ENCODE data around the gene LILRA2.
A peak's percentile ranks its signal among the peaks of the same experiment; 100 is the strongest.

The LILRA2 gene

GRCh38 chr19:54573330-54573872 lies at the start of gene LILRA2:
Gene LILRA2 (plus strand): TSS chr19:54573790. CDS start chr19:54573879, 89 bp downstream.
- in situ Hi-C loops (cut with MboI; ENCODE audit: low pct_unique_long_range_greater_than_20kb, low sequenced_read_pairs, unreplicated experiment): no loop called here
- peak; percentile 69 for DNase-seq (ENCODE audit: low spot score)
- no peak for TF ChIP-seq CTCF (IDR thresholded peaks at IDR 0.05; ENCODE audit: extremely low read depth, insufficient read depth, missing control alignments)

- no peak for DNase-seq (ENCODE audit: low spot score)
- TF ChIP-seq CTCF (IDR thresholded peaks at IDR 0.05; ENCODE audit: extremely low read depth, insufficient read depth, missing control alignments): no peak
- in situ Hi-C loops (cut with MboI; ENCODE audit: low pct_unique_long_range_greater_than_20kb, low sequenced_read_pairs, unreplicated experiment): no loop called here
These were observed 48.0 kb upstream of the LILRA2 start for GRCh38 chr19:54525636-54526035.

- no peak for TF ChIP-seq CTCF (IDR thresholded peaks at IDR 0.05; ENCODE audit: extremely low read depth, insufficient read depth, missing control alignments)
- in situ Hi-C loops (cut with MboI; ENCODE audit: low pct_unique_long_range_greater_than_20kb, low sequenced_read_pairs, unreplicated experiment): no loop called here
- no peak for DNase-seq (ENCODE audit: low spot score)
These were observed 46.6 kb upstream of the LILRA2 start for GRCh38 chr19:54526972-54527371.

- no peak for DNase-seq (ENCODE audit: low spot score)
- in situ Hi-C loops (cut with MboI; ENCODE audit: low pct_unique_long_range_greater_than_20kb, low sequenced_read_pairs, unreplicated experiment): no loop called here
- TF ChIP-seq CTCF (IDR thresholded peaks at IDR 0.05; ENCODE audit: extremely low read depth, insufficient read depth, missing control alignments): no peak
These were observed 42.7 kb upstream of the LILRA2 start for GRCh38 chr19:54530866-54531265.

GRCh38 chr19:54532528-54532927 lies 41.1 kb upstream of the LILRA2 start:
- peak; percentile 40 for DNase-seq (ENCODE audit: low spot score)
- in situ Hi-C loops (cut with MboI; ENCODE audit: low pct_unique_long_range_greater_than_20kb, low sequenced_read_pairs, unreplicated experiment): no loop called here
- no peak for TF ChIP-seq CTCF (IDR thresholded peaks at IDR 0.05; ENCODE audit: extremely low read depth, insufficient read depth, missing control alignments)

GRCh38 chr19:54533476-54533875 lies 40.1 kb upstream of the LILRA2 start:
- no peak for TF ChIP-seq CTCF (IDR thresholded peaks at IDR 0.05; ENCODE audit: extremely low read depth, insufficient read depth, missing control alignments)
- in situ Hi-C loops (cut with MboI; ENCODE audit: low pct_unique_long_range_greater_than_20kb, low sequenced_read_pairs, unreplicated experiment): no loop called here
- DNase-seq (ENCODE audit: low spot score): no peak

GRCh38 chr19:54534156-54534555 lies 39.4 kb upstream of the LILRA2 start:
- in situ Hi-C loops (cut with MboI; ENCODE audit: low pct_unique_long_range_greater_than_20kb, low sequenced_read_pairs, unreplicated experiment): no loop called here
- no peak for DNase-seq (ENCODE audit: low spot score)
- no peak for TF ChIP-seq CTCF (IDR thresholded peaks at IDR 0.05; ENCODE audit: extremely low read depth, insufficient read depth, missing control alignments)
